HG02623 (cell line): ENCODE results near the gene TAF11L7.
"Not testable (repeated sequence)": the region's sequence is repeated elsewhere in the genome, so short reads cannot be mapped to it uniquely, and the experiment has no call there.

Source experiments
- ATAC-seq: cut with Tn5 transposase; IDR thresholded peaks from one replicate; pipeline ENCODE4 v1.9.1; 2021; ENCODE audit warnings: moderate library complexity; ENCODE audit not compliant: unreplicated experiment

TAF11L7 gene

GRCh38 chr5:17585658-17586057 is at the start of gene TAF11L7:
TAF11L7 (minus strand) TSS chr5:17585758.
- ATAC-seq = not testable (repeated sequence)

- ATAC-seq = no peak
Observed at GRCh38 chr5:17634160-17634559, 48.6 kb upstream of the TAF11L7 start, which contains the start of gene TAF11L14. TAF11L14 (plus strand) TSS chr5:17634460.

- ATAC-seq = not testable (repeated sequence)
Observed at GRCh38 chr5:17631788-17632187, 46.2 kb upstream of the TAF11L7 start, which contains the start of gene TAF11L13. TAF11L13 (plus strand) TSS chr5:17632088.

- ATAC-seq = no peak
Observed at GRCh38 chr5:17625686-17626085, 40.1 kb upstream of the TAF11L7 start.

- ATAC-seq = no peak
Observed at GRCh38 chr5:17620627-17621026, 35.1 kb upstream of the TAF11L7 start.

- no peak for ATAC-seq
Observed at GRCh38 chr5:17619354-17619753, 33.8 kb upstream of the TAF11L7 start.

- no peak for ATAC-seq
Observed at GRCh38 chr5:17614872-17615605, 29.5 kb upstream of the TAF11L7 start.

- ATAC-seq = not testable (repeated sequence)
Observed at GRCh38 chr5:17610092-17610491, 24.5 kb upstream of the TAF11L7 start, which contains the start of gene TAF11L12. TAF11L12 (plus strand) TSS chr5:17610392.

- ATAC-seq = not testable (repeated sequence)
Observed at GRCh38 chr5:17607461-17607860, 21.9 kb upstream of the TAF11L7 start.

GRCh38 chr5:17604951-17605350 is 19.4 kb upstream of the TAF11L7 start:
- ATAC-seq = no peak

- not testable (repeated sequence) for ATAC-seq
Observed at GRCh38 chr5:17603880-17604279, 18.3 kb upstream of the TAF11L7 start, which contains the start of gene TAF11L11. TAF11L11 (plus strand) TSS chr5:17604183.

GRCh38 chr5:17597728-17598127 is 12.2 kb upstream of the TAF11L7 start, which contains the start of gene TAF11L10:
TAF11L10 (minus strand) TSS chr5:17597828.
- not testable (repeated sequence) for ATAC-seq

- not testable (repeated sequence) for ATAC-seq
Observed at GRCh38 chr5:17594255-17594654, 8.7 kb upstream of the TAF11L7 start, which contains the start of gene TAF11L9. TAF11L9 (minus strand) TSS chr5:17594394.

GRCh38 chr5:17590860-17591259 is 5.3 kb upstream of the TAF11L7 start, which contains the start of gene TAF11L8:
TAF11L8 (minus strand) TSS chr5:17590960.
- ATAC-seq = not testable (repeated sequence)
